AG09319 (cell line): ENCODE measurements around the gene MTHFD1L.

Experiments used
- DNase-seq: peaks from one replicate; pipeline ENCODE4 v3.0.0-alpha.2; 2010; ENCODE audit warnings: low read depth; ENCODE audit errors: extremely low read depth
- CTCF ChIP-seq: IDR thresholded peaks from 2 replicates; pipeline ENCODE4 v1.5.1; 2011; ENCODE audit warnings: low read depth, mild to moderate bottlenecking, inconsistent platforms, low read length, moderate library complexity

The MTHFD1L gene

GRCh38 chr6:151100326-151100725 lies 234.8 kb downstream of the MTHFD1L start:
- DNase-seq: no peak
- no peak for TF ChIP-seq CTCF

- no peak for TF ChIP-seq CTCF
- no peak for DNase-seq
Observed at GRCh38 chr6:151101161-151101815, 235.8 kb downstream of the MTHFD1L start.

DNA sequence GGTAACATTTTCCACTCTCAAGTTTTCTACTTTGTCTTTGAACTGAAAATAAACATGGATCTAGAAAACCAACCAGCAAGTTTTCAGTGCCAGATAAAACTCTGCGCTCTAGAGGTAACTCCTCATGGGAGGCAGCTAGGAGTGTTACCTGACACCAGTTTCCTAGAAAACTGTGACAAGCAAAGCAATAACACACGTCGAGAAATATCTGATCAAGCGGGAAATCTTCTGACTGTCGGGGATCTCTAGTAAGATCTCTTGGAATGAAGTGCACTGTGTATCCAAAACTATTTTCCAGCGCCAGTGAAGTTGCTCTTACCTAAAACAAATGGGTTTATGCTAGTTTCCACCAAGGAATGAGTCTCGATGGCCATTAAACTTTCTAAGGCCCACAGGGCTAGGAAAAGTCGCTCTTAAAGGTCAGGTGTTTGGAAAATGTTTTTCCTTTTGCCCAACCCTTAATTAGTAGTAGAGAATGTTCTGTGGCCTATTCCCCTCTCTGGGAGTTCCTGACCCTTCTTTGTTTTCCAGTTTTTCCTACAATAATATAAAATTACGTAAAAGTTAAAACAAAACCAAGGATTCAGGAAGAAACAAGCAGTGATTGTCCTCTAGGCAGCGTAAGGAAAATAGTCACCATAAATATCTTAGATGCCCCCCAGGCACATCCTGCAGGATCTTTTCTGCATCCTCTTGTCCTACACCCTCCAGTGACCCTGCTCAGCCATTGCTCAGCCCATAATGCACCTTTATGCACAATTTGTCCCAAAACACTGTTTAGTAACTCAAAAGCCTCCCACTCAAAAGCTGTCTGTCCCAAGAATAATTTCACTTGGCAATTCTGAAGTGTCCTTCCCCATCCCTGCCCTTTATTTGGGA lies 236.6 kb downstream of the MTHFD1L start:
- TF ChIP-seq CTCF: no peak
- no peak for DNase-seq

DNA sequence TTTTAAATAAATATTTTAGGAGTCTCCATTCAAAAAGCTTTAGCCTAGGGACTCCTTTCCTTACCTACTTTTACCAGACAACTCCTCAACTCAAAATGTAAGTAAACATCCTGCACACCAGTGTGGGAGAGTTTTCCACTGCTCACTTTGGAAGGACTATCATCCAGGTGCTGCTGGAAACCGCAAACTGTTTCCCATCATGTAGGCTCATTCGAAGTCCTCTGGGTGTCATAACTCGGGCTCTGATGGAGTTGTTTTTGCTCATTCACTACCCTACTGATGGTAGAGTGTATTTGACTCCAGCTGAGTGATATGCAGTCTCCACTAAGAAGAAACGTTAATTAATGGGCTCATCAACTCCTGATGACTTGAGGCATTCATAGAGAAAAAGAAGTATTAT lies 237.8 kb downstream of the MTHFD1L start:
- TF ChIP-seq CTCF: no peak
- no peak for DNase-seq

DNA sequence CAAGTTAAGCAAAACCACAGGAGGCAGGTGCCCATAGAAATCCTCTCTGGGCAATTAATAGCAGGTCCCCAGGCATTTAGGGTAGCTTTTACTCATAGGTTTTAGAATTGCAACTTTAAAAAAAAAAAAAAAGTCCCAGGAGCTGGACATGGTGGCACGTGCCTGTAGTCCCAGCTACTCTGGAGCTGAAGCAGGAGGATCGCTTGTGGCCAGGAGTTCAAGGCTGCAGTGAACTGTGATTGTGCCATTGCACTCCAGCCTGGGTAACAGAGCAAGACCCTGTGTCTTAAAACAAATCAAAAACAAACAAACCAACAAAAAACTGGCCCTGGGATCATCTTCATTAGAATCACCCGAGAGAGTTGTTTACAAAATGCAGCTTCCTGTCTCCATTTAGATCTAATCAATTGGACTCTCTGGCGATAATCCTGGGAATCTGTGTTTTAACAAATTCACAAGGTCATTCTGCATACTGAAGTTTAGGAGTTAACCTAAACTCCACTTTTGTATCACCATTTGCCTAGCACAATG lies 242.5 kb downstream of the MTHFD1L start:
- TF ChIP-seq CTCF: no peak
- DNase-seq: no peak

GRCh38 chr6:151108548-151108947 lies 243.0 kb downstream of the MTHFD1L start:
- no peak for DNase-seq
- TF ChIP-seq CTCF: no peak

- no peak for DNase-seq
- no peak for TF ChIP-seq CTCF
Observed at GRCh38 chr6:151109361-151109760, 243.9 kb downstream of the MTHFD1L start.
